ENCODE measurements around the gene LRRC74A. TPM values are rescaled to one million over a fixed set of nuclear protein-coding genes. Genes with fewer than 3 reads are reported as not detected.

Gene LRRC74A
- total and polyA plus RNA-seq, 10 of the 15 experiments (the other 5 are each of a cell fraction or from before 2014, with no cell fraction given): not detected

DNA sequence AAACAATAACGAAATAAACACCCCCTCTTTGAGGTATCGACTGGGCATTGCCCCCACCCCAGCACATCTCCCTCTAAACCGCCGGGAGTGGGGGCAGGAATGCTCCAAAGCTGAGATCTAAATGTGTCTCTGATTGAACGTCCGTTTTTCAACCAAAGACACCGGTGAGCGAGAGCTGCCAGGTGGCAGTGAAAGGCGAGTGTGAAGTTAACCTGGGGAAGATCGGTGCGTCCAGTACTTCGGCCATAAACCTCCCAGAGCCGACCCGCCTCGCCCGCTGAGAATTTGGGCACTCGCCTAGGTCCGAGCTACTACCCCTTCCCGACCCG is 14.2 kb upstream of the LRRC74A start (continued):
- TF ChIP-seq, protein P1, sequence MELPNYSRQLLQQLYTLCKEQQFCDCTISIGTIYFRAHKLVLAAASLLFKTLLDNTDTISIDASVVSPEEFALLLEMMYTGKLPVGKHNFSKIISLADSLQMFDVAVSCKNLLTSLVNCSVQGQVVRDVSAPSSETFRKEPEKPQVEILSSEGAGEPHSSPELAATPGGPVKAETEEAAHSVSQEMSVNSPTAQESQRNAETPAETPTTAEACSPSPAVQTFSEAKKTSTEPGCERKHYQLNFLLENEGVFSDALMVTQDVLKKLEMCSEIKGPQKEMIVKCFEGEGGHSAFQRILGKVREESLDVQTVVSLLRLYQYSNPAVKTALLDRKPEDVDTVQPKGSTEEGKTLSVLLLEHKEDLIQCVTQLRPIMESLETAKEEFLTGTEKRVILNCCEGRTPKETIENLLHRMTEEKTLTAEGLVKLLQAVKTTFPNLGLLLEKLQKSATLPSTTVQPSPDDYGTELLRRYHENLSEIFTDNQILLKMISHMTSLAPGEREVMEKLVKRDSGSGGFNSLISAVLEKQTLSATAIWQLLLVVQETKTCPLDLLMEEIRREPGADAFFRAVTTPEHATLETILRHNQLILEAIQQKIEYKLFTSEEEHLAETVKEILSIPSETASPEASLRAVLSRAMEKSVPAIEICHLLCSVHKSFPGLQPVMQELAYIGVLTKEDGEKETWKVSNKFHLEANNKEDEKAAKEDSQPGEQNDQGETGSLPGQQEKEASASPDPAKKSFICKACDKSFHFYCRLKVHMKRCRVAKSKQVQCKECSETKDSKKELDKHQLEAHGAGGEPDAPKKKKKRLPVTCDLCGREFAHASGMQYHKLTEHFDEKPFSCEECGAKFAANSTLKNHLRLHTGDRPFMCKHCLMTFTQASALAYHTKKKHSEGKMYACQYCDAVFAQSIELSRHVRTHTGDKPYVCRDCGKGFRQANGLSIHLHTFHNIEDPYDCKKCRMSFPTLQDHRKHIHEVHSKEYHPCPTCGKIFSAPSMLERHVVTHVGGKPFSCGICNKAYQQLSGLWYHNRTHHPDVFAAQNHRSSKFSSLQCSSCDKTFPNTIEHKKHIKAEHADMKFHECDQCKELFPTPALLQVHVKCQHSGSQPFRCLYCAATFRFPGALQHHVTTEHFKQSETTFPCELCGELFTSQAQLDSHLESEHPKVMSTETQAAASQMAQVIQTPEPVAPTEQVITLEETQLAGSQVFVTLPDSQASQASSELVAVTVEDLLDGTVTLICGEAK (IDR thresholded peaks at IDR 0.05; ENCODE audit: borderline replicate concordance): no peak

DNA sequence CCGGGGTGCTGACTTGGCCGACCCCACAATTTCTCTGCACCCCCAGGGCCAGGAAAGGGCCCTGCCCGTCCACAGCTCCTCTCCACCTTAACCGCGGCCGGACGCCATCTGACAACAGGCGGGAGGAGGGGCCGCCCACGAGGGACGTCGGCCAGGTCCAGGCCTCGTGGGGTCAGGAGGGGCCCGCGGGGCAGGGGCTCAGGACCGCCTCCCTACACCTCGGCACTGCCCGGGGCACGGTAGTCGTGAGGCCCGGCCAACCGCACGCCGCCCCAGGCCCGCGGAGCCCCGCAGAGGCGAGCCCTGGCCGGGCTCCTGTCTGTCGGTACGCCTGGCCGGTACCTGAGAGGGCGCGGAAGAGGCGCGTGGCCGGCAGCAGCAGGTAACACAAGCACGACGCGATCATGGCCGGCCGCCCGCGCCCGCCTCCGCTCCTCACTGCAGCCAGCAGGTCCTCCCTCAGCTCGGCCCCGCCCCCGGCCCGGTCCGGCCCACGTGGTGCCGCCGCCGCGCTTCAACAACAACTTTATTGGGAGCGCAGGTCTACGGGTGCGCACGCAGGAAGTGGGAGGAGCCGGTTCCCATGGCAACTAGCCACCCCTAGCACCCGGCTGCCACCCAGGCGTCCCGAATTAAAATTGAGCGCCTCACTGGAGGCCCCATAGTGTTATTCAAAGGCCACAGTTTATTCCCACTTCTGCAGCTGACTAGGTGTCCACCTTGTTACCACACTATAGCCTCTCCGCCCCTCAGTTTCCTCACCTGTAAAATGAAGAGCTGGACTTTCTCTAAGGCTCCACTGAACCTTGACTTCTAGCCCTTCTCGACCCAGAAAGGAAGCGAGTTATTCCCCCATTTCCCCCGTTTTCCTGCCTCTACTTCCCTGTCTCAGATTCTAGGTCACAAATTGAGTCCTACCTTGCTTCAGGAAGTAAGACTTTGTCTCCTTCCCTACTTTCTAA is 13.5 kb upstream of the LRRC74A start, which contains the start of gene ANGEL1:
Gene ANGEL1, minus strand, starts transcription at position 461 of the 962 bp plus-strand sequence. Its CDS starts 55 bp downstream, at position 406.
- H3K4me2 ChIP-seq (ENCODE audit: control insufficient read depth, insufficient read depth): peak within 1 kb of the TSS; percentile 67
- ChIA-PET SMC1A (ENCODE audit: uncharacterized antibody, unreplicated experiment) (interaction anchor here (0.6 to 1.6 kb wide), 9 partner anchors 10 to 257 kb away, joined by 3 to 6 read pairs (median 3); no protein-coding TSS in a partner anchor), RAD21 (ENCODE audit: unreplicated experiment) (interaction anchor here (0.6 to 4.3 kb wide), 5 partner anchors 30 to 308 kb away, joined by 3 to 30 read pairs (median 4); no protein-coding TSS in a partner anchor), POLR2A (interaction anchor here (0.6 kb wide), 1 partner anchor 149 kb away, joined by 3 read pairs; no protein-coding TSS in a partner anchor), CTCF (interaction anchor here (0.6 to 8.5 kb wide), 9 partner anchors 10 to 281 kb away, joined by 3 to 132 read pairs (median 5); no protein-coding TSS in a partner anchor)
- no peaks in the 10 kb centered on the region; a peak in 1 of 4 replicates for H3K36me3 ChIP-seq (ENCODE audit: control insufficient read depth in 2 of 2, insufficient read depth in 2 of 2, low read length in 1 of 2)
- peaks cover 0 to 2% of the 10 kb centered on the region in 2 experiments; a peak in 1 of 4 replicates for H3K27me3 ChIP-seq (replicated peaks in 1 of 2; ENCODE audit: control insufficient read depth in 2 of 2, insufficient read depth in 2 of 2, low read length in 1 of 2)
- H3K4me1 ChIP-seq (ENCODE audit: control insufficient read depth, insufficient read depth, low read length): no peaks in the 10 kb centered on the region
- peak; percentile 79 for DNase-seq (ENCODE audit: low read depth, low spot score)
- H3K79me2 ChIP-seq (ENCODE audit: control insufficient read depth, insufficient read depth, low read length): peaks cover 7% of the 10 kb centered on the region
- in situ Hi-C loops (cut with MboI) (no loop called here), intact Hi-C loops (cut with micrococcal nuclease; ENCODE audit: unreplicated experiment) (loop anchor here (5.0 kb wide), 1 partner anchor 50 kb away; the partner anchor contains the start of gene VASH1)
- H4K20me1 ChIP-seq (ENCODE audit: control insufficient read depth, insufficient read depth): no peaks in the 10 kb centered on the region
- ATAC-seq: peak; percentile 96
- no TSS peak for BruUV-seq (replicated peaks)
- H3K9me3 ChIP-seq (replicated peaks; ENCODE audit: control insufficient read depth, insufficient read depth, low read length): no peaks in the 10 kb centered on the region
- peak within 1 kb of the TSS; percentile 68 for H2AFZ ChIP-seq (ENCODE audit: control insufficient read depth, low read depth, low read length)
- H3K4me3 ChIP-seq: peak within 1 kb of the TSS; percentile 96
- peak; percentile 78 for FAIRE-seq
- WGBS (ENCODE audit: insufficient coverage, insufficient replicate concordance, low lambda C conversion rate, missing lambda C conversion rate): 1% methylated on average over 69 of the region's 69 CpGs
- H3K27ac ChIP-seq (ENCODE audit: control insufficient read depth, insufficient read depth): peak within 1 kb of the TSS; percentile 23
- H3K9ac ChIP-seq (ENCODE audit: control insufficient read depth, insufficient read depth, low read length): peak within 1 kb of the TSS; percentile 59
- TF ChIP-seq, protein P2, sequence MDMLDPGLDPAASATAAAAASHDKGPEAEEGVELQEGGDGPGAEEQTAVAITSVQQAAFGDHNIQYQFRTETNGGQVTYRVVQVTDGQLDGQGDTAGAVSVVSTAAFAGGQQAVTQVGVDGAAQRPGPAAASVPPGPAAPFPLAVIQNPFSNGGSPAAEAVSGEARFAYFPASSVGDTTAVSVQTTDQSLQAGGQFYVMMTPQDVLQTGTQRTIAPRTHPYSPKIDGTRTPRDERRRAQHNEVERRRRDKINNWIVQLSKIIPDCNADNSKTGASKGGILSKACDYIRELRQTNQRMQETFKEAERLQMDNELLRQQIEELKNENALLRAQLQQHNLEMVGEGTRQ (IDR thresholded peaks at IDR 0.05; ENCODE audit: borderline replicate concordance, low read depth, low read length): peak; percentile 91
- TF ChIP-seq ZNF24 (IDR thresholded peaks at IDR 0.05): peak; percentile 27; the same call in 1 of the 2 replicates
- TF ChIP-seq, protein P3, sequence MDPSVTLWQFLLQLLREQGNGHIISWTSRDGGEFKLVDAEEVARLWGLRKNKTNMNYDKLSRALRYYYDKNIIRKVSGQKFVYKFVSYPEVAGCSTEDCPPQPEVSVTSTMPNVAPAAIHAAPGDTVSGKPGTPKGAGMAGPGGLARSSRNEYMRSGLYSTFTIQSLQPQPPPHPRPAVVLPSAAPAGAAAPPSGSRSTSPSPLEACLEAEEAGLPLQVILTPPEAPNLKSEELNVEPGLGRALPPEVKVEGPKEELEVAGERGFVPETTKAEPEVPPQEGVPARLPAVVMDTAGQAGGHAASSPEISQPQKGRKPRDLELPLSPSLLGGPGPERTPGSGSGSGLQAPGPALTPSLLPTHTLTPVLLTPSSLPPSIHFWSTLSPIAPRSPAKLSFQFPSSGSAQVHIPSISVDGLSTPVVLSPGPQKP (IDR thresholded peaks at IDR 0.05; ENCODE audit: low read depth, low read length): peak; percentile 77
- peak; percentile 75 for TF ChIP-seq SIN3A (IDR thresholded peaks at IDR 0.05; ENCODE audit: low read depth, low read length)
- 0 out of 2 replicates have a peak, but pooled peaks have one; percentile 30 for TF ChIP-seq SPI1 (IDR thresholded peaks at IDR 0.05; ENCODE audit: borderline replicate concordance, insufficient read depth, low read depth, low read length)
- no peak for TF ChIP-seq NFYA (IDR thresholded peaks at IDR 0.05; ENCODE audit: borderline replicate concordance, low read depth, low read length)
- no peak for TF ChIP-seq SUZ12 (IDR thresholded peaks at IDR 0.05; ENCODE audit: unreplicated experiment)
- peak; percentile 93 for TF ChIP-seq LARP7 (IDR thresholded peaks at IDR 0.05)
- TF ChIP-seq ESRRA (IDR thresholded peaks at IDR 0.05; ENCODE audit: low read length): peak; percentile 79; the same call in 1 of the 2 replicates
